Spleen (tissue), 7 donors: ENCODE data around the gene EPHB2.
"Not testable (repeated sequence)": the region's sequence is repeated elsewhere in the genome, so short reads cannot be mapped to it uniquely, and the experiment has no call there.

Source experiments
- CTCF ChIP-seq, 11 experiments: fragments of 200-600 bp in 7 of 11; fragments of 450-650 bp in 4 of 11; sonication (generic) in 4 of 11; IDR thresholded peaks in 8 of 11; conservative IDR thresholded peaks in 3 of 11; 1 replicate in 7 of 11; 2 replicates in 4 of 11; pipeline versions ENCODE4 v1.4.0 to v1.8.0; 2016 to 2021; ENCODE audit warnings: antibody characterized with exemption in 11 of 11, inconsistent platforms in 4 of 11, mild to moderate bottlenecking in 1 of 11
- POLR2A ChIP-seq, 3 donors: fragments of 450-650 bp; IDR thresholded peaks; one replicate each; pipeline ENCODE4 v1.5.1; 2017; ENCODE audit warnings: antibody characterized with exemption in 3 of 3, mild to moderate bottlenecking in 1 of 3
- donor health status: DM: no; HTN: no; CAD: no; lungs with moderate emphysema.
- donor health status: DM: no; HTN: no; CAD: no.
- donor health status: DM: no; HTN: no; CAD: no.

- TF ChIP-seq CTCF (IDR thresholded peaks at IDR 0.05 in 8 of 11, conservative IDR thresholded peaks at IDR 0.05 in 3 of 11); POLR2A (IDR thresholded peaks at IDR 0.05): not testable (repeated sequence)
Observed at GRCh38 chr1:22834420-22834819, 123.8 kb downstream of the EPHB2 start.
